ENCODE measurements around the gene KL. TPM values are rescaled to one million over a fixed set of nuclear protein-coding genes. Genes with fewer than 3 reads are reported as not detected.

KL gene
- total RNA-seq, 1 experiment from 2014 or later: 1.3 TPM

- no peaks in the 10 kb centered on the region for H3K27me3 ChIP-seq (replicated peaks; ENCODE audit: control insufficient read depth, insufficient read depth, low read length)
- no peaks in the 10 kb centered on the region for H3K27me3 Mint-ChIP-seq (ENCODE audit: insufficient read depth, unreplicated experiment)
- no peak for TF ChIP-seq CTCF (IDR thresholded peaks at IDR 0.05; ENCODE audit: insufficient read depth in 1 of 2, low read depth in 1 of 2, low read length in 1 of 2, severe bottlenecking in 1 of 2, unreplicated experiment in 1 of 2)
- H3K36me3 Mint-ChIP-seq (ENCODE audit: insufficient read depth, unreplicated experiment): no peaks in the 10 kb centered on the region
- no peak overlapping the region for H3K4me3 ChIP-seq (ENCODE audit: low read depth, low read length)
- H3K4me1 ChIP-seq: no peaks in the 10 kb centered on the region
- H3K4me1 Mint-ChIP-seq (ENCODE audit: low read depth, unreplicated experiment): no peaks in the 10 kb centered on the region
- ChIA-PET POLR2A (no interaction called here), CTCF (no interaction called here)
- H3K36me3 ChIP-seq (ENCODE audit: control insufficient read depth, insufficient read depth, low read length): no peaks in the 10 kb centered on the region
- H3K4me3 Mint-ChIP-seq (ENCODE audit: unreplicated experiment): no peak overlapping the region
- no peak for DNase-seq
- intact Hi-C loops (cut with micrococcal nuclease; ENCODE audit: unreplicated experiment): no loop called here
- no peaks in the 10 kb centered on the region for H3K9me3 ChIP-seq
- no peak overlapping the region for H3K27ac Mint-ChIP-seq (ENCODE audit: unreplicated experiment)
- H3K9me3 Mint-ChIP-seq (ENCODE audit: unreplicated experiment): no peaks in the 10 kb centered on the region
- BruUV-seq (replicated peaks): no TSS peak
Measured at GRCh38 chr13:33079960-33080359, 63.7 kb downstream of the KL start.

- no peak for TF ChIP-seq CTCF (IDR thresholded peaks at IDR 0.05; ENCODE audit: insufficient read depth in 1 of 2, low read depth in 1 of 2, low read length in 1 of 2, severe bottlenecking in 1 of 2, unreplicated experiment in 1 of 2)
- H3K36me3 ChIP-seq (ENCODE audit: control insufficient read depth, insufficient read depth, low read length): no peaks in the 10 kb centered on the region
- H3K9me3 Mint-ChIP-seq (ENCODE audit: unreplicated experiment): no peaks in the 10 kb centered on the region
- no peaks in the 10 kb centered on the region for H3K4me1 ChIP-seq
- H3K4me1 Mint-ChIP-seq (ENCODE audit: low read depth, unreplicated experiment): no peaks in the 10 kb centered on the region
- H3K4me3 Mint-ChIP-seq (ENCODE audit: unreplicated experiment): no peak overlapping the region
- no peaks in the 10 kb centered on the region for H3K36me3 Mint-ChIP-seq (ENCODE audit: insufficient read depth, unreplicated experiment)
- no peak overlapping the region for H3K4me3 ChIP-seq (ENCODE audit: low read depth, low read length)
- POLR2A ChIA-PET: no interaction called here
- H3K27me3 Mint-ChIP-seq (ENCODE audit: insufficient read depth, unreplicated experiment): no peaks in the 10 kb centered on the region
- intact Hi-C loops (cut with micrococcal nuclease; ENCODE audit: unreplicated experiment): no loop called here
- CTCF ChIA-PET: no interaction called here
- H3K27ac Mint-ChIP-seq (ENCODE audit: unreplicated experiment): no peak overlapping the region
- H3K27me3 ChIP-seq (replicated peaks; ENCODE audit: control insufficient read depth, insufficient read depth, low read length): no peaks in the 10 kb centered on the region
- no peak for DNase-seq
- no TSS peak for BruUV-seq (replicated peaks)
- no peaks in the 10 kb centered on the region for H3K9me3 ChIP-seq
Measured at GRCh38 chr13:33080972-33081590, 64.9 kb downstream of the KL start.

GRCh38 chr13:33081666-33082065 is 65.4 kb downstream of the KL start:
- BruUV-seq (replicated peaks): no TSS peak
- Histone ChIP-seq H3K27me3 (replicated peaks; ENCODE audit: control insufficient read depth, insufficient read depth, low read length) (no peaks in the 10 kb centered on the region), H3K4me3 (ENCODE audit: low read depth, low read length) (no peak overlapping the region), H3K9me3 (no peaks in the 10 kb centered on the region), H3K36me3 (ENCODE audit: control insufficient read depth, insufficient read depth, low read length) (no peaks in the 10 kb centered on the region), H3K4me1 (no peaks in the 10 kb centered on the region)
- ChIA-PET CTCF (no interaction called here), POLR2A (no interaction called here)
- Mint-ChIP-seq H3K4me1 (ENCODE audit: low read depth, unreplicated experiment) (no peaks in the 10 kb centered on the region), H3K27ac (ENCODE audit: unreplicated experiment) (no peak overlapping the region), H3K36me3 (ENCODE audit: insufficient read depth, unreplicated experiment) (no peaks in the 10 kb centered on the region), H3K9me3 (ENCODE audit: unreplicated experiment) (no peaks in the 10 kb centered on the region), H3K27me3 (ENCODE audit: insufficient read depth, unreplicated experiment) (no peaks in the 10 kb centered on the region), H3K4me3 (ENCODE audit: unreplicated experiment) (no peak overlapping the region)
- TF ChIP-seq CTCF (IDR thresholded peaks at IDR 0.05; ENCODE audit: insufficient read depth in 1 of 2, low read depth in 1 of 2, low read length in 1 of 2, severe bottlenecking in 1 of 2, unreplicated experiment in 1 of 2): no peak
- DNase-seq: no peak
- intact Hi-C loops (cut with micrococcal nuclease; ENCODE audit: unreplicated experiment): no loop called here
